HG03460 (cell line): Measurements from ENCODE around the gene WDR73.

ENCODE experiments used
- ATAC-seq: cut with Tn5 transposase; IDR thresholded peaks from one replicate; pipeline ENCODE4 v1.9.1; 2021; ENCODE audit not compliant: unreplicated experiment

The WDR73 gene

GRCh38 chr15:84620626-84621025 lies 33.5 kb downstream of the WDR73 start:
- ATAC-seq = no peak

DNA sequence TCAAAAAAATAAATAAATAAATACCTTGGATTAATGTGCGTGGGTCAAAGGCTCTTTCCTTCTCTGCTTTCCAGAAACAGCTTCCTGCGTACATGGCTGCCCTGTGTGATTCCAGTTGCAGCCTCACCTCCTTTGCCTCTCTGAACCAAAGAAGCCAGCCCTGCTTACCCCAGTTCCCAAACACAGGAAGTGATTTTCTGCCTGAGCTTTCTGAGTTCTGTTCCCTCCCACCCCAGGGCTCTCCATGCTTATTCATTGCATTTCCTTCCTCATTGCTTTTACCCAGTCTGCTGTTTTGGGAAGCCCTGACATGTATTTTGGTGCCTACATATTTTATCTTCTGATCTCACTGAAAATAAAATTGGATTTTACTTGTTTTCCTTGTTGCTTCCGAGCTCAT lies 37.8 kb downstream of the WDR73 start:
- ATAC-seq = no peak

GRCh38 chr15:84611631-84612030 lies 42.5 kb downstream of the WDR73 start:
- ATAC-seq = no peak

DNA sequence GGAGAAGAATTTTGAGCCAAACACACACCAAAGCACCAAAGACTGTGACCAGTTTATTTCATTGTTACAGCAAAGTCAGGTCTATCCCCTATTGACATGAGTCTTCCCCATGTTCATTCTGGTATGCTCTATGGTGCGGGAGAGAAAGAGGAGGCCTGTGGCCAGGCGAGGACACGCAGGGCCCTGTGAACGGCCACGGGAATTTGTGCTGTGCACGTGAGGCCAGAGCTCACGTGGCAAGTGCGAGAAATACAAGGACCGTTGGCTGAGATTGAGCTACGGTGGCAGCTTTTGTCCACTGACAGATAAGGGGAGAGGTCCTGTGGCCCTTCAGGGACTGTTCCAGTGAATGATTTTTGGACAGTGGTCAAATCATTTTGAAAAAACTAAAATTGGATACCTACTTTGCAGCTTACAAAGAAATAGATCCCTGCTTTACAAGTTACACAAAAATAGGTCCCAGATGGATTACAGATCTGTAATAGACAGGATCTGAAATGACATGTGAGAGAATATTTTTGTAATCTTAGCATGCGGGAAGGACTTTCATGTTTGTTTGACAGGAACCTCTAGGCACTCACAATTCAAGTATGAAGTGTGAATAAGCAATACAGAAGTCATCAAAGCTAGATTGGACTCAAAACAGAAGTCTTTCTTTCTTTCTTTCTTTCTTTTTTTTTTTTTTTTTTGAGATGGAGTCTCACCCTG lies 44.1 kb downstream of the WDR73 start:
- no peak for ATAC-seq

DNA sequence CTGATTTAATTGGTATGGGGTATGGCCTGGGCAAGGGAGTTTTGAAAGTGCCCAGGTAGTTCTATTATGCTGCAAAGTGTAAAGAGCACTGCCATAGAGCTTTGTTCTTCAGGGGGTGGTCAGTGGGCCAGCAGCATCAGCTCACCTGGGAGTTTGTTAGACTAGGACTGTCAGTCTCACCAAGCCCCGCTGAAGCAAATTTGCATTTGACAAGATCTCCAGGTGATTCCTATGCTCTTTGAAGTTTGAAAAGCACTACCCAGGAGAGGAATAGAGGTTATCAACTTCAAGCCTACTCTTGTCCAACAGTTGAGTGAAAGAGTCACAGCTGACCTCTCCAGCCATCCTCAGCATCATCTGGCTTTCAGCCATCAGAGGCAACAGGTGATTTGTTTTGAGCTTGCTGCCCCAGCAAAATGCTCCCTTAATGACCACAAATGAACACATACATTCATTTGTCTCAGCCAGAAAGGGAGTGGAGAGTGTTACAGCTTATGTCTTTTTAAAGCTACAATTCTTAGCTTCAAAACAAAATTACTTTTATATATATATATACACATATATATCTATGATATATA lies 45.3 kb downstream of the WDR73 start:
- no peak for ATAC-seq

DNA sequence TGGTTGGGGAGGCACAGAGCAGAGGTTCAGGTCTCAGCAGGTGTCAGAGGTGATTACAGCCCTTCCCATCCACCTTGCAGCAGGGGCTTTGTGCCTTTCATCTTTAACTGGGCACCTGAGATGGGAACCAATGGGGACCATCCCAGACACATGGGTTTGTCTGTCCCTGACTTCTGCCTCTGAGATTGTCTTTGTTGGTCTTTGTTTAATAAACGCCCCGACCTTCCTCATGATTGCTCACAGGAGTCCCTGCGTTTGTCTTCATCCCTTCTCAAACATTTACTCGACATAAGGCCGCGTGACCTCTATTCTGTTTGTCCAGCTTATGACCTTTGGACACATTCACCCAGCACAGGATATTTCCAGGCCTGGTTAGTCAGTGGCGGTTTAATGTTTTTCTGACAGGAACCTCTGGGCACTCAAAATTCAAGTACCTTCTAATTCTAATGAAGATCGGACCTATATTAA lies 47.4 kb downstream of the WDR73 start:
- ATAC-seq = no peak

DNA sequence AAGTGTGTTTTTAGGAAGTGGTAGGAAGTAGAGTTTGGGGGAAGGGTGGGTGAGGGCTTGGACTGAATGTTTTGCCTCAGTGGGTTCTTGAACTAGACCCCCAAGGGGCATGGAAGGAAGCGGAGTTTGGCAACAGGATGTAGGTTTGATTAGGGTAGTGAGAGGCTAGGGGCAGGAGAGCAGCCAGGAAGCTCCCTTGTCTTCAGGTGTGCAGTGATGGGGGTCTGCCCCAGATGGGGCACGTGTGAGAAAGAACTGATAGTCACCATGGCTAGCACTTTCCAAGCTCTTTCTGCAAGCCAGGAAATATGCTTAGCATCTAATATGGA lies 48.6 kb downstream of the WDR73 start:
- no peak for ATAC-seq

DNA sequence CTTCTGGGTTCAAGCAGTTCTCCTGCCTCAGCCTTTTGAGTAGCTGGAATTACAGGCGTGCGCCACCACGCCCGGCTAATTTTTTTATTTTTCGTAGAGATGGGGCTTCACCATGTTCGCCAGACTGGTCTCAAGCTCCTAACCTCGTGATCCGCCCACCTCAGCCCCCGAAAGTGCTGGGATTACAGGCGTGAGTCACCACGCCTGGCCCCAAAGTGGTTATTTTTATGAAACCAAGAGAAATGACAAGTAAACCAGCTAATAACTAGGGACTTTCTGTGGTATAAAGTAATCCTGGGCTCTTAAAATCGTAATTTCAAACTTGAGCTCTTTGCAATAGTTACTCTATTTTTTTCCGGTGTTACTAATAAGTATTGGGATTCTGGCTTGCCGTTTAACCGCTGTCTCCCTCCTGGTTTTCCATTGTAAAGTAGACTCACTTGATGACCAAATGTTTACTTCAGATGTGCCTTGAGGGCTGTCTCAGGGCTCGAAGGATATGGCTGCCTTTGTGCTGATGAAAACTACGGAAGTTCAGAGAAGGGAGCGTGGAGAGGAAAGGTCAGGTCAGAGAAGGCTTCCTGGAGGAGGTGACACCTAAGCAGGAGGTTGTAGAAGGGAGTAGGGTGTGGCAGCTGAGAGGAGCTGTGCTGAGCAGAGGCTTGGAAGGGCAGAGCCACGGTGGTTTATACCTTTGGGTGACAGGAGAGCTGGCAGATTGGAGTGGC lies 49.1 kb downstream of the WDR73 start:
- ATAC-seq = no peak

GRCh38 chr15:84603630-84604379 lies 50.3 kb downstream of the WDR73 start:
- no peak for ATAC-seq

- no peak for ATAC-seq
Observed at GRCh38 chr15:84601555-84601838, 52.6 kb downstream of the WDR73 start.

- ATAC-seq = peak; percentile 94
Observed at GRCh38 chr15:84600687-84601554, 53.2 kb downstream of the WDR73 start, which contains the start of gene ZSCAN2. Gene ZSCAN2 (plus strand): TSS chr15:84601009. CDS start chr15:84603928, 2,919 bp downstream.

GRCh38 chr15:84600331-84600686 lies 53.8 kb downstream of the WDR73 start:
- ATAC-seq = peak; percentile 3

DNA sequence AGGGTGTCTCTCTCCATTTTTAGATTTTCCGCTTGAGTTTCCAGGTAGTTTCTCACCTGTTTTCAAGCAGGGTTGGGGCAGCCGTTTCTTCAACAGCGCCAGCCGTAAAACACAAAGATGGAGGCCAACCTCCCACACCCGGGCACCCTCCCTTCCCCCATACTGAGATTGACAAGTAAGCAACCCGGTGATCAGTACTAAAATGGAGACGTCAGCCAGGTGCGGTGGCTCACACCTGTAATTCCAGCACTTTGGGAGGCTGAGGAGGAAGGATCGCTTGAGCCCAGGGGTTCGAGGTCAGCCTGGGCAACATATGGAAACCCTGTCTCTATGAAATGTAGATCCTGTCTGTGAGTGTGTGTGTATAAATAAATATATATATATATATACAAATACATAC lies 54.2 kb downstream of the WDR73 start:
- ATAC-seq = no peak

GRCh38 chr15:84598993-84599392 lies 55.1 kb downstream of the WDR73 start:
- ATAC-seq = no peak

DNA sequence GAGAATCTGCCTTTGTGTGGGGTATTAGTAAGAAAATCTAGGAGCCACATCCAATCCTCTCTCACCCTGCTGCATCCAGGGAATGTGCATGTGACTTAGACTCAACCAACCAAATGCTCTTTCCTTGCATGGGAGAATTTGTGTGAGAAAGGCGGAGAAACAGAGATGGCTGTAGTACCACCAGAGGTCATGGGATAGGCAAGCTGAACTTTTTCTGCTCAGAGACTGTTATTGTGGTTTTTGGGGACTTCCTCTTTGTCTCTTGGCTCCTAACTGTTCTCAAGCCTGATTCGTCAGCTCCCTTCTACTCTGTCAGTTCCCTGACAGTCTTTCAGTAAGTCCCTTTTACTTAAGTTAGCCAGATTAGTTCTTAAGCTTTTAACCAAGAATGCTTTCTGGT lies 55.8 kb downstream of the WDR73 start:
- ATAC-seq = peak; percentile 33

GRCh38 chr15:84597296-84597695 lies 56.8 kb downstream of the WDR73 start:
- ATAC-seq = no peak

- no peak for ATAC-seq
Observed at GRCh38 chr15:84595660-84596059, 58.4 kb downstream of the WDR73 start.

GRCh38 chr15:84594617-84595290 lies 59.3 kb downstream of the WDR73 start:
- ATAC-seq = no peak

GRCh38 chr15:84591815-84592214 lies 62.3 kb downstream of the WDR73 start:
- ATAC-seq = no peak

DNA sequence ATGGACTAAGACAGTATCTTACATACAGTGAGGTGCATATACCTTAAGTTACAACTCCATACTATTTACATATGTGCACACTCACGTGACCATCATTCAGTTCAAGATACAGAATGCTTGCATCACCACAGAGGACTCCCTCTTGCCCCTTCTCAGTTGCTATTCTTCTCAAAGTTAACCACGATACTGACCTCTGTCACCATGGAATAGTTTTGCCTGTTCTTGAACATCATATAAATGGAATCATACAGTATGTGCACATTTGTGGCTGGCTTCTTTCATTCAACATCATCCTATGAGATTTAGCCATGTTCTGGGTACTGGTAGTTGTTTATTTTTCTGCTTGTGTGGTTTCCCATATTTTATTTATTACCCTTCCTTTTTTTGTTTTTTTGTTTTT lies 63.7 kb downstream of the WDR73 start:
- no peak for ATAC-seq
